Uterus (tissue), 2 donors: ENCODE results near the gene FAM174B.

ENCODE experiments used
- POLR2A ChIP-seq, 2 donors: fragments of 450-650 bp; IDR thresholded peaks; one replicate each; pipeline ENCODE4 v1.6.1; 2016; ENCODE audit warnings: antibody characterized with exemption in 2 of 2, mild to moderate bottlenecking in 1 of 2, moderate library complexity in 1 of 2
- TF ChIP-seq, protein P1 (sequence below), 4 experiments: fragments of 200-600 bp in 2 of 4; fragments of 450-650 bp in 2 of 4; sonication (generic) in 2 of 4; IDR thresholded peaks; one replicate each; pipeline ENCODE4 v1.5.1; 2016 to 2019; ENCODE audit warnings: antibody characterized with exemption in 4 of 4, mild to moderate bottlenecking in 2 of 4, moderate library complexity in 1 of 4

DNA sequence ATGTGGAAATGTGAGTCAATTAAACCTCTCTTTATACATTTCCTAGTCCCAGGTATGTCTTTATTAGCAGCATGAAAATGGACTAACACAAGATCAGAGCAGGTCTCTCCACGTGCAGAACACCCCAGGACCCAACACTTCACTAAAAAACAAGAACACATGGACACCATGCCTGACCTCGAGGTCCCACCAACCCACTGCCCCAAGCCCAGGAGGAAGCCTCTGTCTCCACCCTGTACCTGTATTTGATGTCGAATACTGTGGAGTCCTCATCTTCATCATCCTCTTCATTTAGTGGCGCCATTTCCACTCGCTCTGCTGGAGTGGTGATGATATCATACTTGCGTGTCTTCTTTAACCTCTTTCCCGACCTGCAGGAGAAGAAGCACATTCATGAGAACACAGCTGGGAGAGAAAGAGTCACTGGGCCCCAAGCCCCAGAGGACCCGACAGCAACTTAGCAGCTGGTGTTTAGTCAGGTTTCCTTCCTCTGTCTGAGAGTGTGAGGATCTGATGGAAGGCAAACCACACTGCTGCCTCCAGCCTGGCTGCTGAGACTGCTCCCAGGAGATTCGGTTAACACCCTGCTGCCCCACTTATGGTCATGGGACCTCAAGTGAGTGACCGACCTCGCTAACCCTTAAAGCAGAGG is 25.5 kb downstream of the FAM174B start:
- TF ChIP-seq, protein P1, sequence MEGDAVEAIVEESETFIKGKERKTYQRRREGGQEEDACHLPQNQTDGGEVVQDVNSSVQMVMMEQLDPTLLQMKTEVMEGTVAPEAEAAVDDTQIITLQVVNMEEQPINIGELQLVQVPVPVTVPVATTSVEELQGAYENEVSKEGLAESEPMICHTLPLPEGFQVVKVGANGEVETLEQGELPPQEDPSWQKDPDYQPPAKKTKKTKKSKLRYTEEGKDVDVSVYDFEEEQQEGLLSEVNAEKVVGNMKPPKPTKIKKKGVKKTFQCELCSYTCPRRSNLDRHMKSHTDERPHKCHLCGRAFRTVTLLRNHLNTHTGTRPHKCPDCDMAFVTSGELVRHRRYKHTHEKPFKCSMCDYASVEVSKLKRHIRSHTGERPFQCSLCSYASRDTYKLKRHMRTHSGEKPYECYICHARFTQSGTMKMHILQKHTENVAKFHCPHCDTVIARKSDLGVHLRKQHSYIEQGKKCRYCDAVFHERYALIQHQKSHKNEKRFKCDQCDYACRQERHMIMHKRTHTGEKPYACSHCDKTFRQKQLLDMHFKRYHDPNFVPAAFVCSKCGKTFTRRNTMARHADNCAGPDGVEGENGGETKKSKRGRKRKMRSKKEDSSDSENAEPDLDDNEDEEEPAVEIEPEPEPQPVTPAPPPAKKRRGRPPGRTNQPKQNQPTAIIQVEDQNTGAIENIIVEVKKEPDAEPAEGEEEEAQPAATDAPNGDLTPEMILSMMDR (IDR thresholded peaks at IDR 0.05) = no peak
- TF ChIP-seq POLR2A (IDR thresholded peaks at IDR 0.05) = no peak
